ENCODE measurements around the gene IGFBP6. TPM values are rescaled to one million over a fixed set of nuclear protein-coding genes. Genes with fewer than 3 reads are reported as not detected.
A peak's percentile ranks its signal among the peaks of the same experiment; 100 is the strongest.

The IGFBP6 gene
- total RNA-seq (2014; rRNA removed; shearing (Covaris generic)) = 265 and 375 TPM in 2 replicates

- peak; percentile 66 for DNase-seq (ENCODE audit: low spot score)
These were observed at the start of gene IGFBP6 for GRCh38 chr12:53097564-53098353. TSS of gene IGFBP6 (plus strand) at chr12:53097667. CDS start at chr12:53097718, 51 bp downstream.

GRCh38 chr12:53048033-53048779, 49.3 kb upstream of the IGFBP6 start:
- peak; percentile 89 for DNase-seq (ENCODE audit: low spot score)

DNA sequence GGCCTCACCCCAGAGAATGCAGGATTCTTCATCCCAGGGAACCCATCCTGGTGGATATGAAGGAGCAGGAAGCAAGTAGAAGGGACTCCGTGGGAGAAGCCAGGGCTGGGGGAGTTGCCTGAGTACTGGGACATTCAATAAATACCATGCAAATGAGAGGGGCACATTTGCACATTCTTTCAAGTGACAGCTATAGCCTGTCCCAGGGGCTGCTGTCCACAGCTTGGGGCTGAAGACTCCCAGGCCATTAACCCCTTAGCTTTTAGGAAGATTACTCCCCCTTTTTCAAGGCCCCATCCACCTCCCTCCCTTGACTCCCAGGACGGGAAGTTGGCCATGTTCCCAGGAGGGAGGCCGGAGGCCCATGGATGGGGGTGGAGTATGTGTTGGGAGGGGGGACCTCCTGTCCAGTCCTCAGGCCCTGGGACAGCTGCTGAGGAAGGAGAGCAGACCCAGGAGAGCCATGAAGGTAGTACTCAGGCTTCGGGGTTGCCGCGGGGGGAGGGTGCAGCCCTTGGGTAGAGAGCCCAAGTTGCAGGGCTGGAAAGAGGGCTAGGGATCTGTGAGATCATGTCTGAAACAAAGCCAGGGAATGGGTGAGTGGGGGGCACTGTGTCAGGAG, 48.6 kb upstream of the IGFBP6 start:
- peak; percentile 58 for DNase-seq (ENCODE audit: low spot score)

- DNase-seq (ENCODE audit: low spot score) = peak; percentile 75
These were observed 47.7 kb upstream of the IGFBP6 start, which contains the start of gene TNS2 for GRCh38 chr12:53049571-53050318. TSS of gene TNS2 (plus strand) at chr12:53050065. CDS start at chr12:53050186, 121 bp downstream.

DNA sequence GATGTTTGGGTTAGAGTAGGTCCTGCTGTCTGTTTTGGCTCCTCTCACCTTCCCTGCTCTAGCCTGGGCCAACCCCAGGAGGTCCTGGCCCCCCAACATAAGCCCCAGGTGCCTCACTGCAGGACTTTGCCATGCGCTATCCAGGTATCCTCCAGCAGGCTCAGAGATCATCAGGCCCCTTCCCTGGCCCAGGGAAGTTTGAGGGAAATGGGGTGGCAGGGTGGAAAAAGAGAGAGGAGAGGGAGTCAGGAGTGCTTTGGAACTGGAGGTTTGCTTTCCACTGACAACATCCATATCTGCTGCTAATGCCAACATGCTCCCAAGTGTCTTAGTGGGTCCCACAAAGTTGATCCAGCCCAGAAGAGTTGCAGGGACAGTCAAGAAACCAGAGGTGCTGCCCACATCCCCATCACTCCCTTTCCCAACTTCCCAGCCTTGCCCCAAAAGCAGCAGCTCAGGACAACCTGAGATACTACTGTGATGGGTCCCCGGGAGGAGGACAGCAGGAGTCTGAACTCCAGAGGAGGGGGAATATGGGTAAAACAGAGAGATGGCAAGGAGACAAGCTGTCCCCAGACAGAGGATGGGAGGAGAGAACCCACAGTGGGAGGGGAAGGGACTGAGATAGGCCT, 46.9 kb upstream of the IGFBP6 start:
- DNase-seq (ENCODE audit: low spot score) = no peak

GRCh38 chr12:53051058-53051880, 46.2 kb upstream of the IGFBP6 start:
- DNase-seq (ENCODE audit: low spot score) = no peak

DNA sequence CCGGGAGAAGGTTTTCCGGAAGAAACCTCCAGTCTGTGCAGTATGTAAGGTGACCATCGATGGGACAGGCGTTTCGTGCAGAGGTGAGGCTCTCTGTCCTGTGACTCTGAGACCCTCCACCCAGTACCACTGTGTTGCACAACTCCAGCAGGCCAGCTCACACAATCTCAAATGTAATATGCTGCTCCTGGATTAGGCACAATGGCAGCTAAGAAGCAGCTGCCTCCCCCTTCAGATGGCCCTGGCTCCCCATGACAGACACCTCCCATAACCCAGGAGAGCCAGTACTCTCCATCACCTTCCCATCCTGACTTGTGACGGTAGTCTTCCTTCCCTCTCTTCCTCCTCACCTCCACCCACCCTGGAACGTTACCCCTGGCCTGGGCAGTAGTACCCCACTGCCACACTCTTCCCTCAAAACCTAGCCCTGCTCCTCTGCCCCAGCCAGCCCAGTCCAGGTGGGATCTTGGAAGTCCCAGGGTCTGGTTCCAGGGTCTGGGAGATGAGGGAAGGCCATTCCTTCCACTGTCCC, 45.5 kb upstream of the IGFBP6 start:
- no peak for DNase-seq (ENCODE audit: low spot score)

DNA sequence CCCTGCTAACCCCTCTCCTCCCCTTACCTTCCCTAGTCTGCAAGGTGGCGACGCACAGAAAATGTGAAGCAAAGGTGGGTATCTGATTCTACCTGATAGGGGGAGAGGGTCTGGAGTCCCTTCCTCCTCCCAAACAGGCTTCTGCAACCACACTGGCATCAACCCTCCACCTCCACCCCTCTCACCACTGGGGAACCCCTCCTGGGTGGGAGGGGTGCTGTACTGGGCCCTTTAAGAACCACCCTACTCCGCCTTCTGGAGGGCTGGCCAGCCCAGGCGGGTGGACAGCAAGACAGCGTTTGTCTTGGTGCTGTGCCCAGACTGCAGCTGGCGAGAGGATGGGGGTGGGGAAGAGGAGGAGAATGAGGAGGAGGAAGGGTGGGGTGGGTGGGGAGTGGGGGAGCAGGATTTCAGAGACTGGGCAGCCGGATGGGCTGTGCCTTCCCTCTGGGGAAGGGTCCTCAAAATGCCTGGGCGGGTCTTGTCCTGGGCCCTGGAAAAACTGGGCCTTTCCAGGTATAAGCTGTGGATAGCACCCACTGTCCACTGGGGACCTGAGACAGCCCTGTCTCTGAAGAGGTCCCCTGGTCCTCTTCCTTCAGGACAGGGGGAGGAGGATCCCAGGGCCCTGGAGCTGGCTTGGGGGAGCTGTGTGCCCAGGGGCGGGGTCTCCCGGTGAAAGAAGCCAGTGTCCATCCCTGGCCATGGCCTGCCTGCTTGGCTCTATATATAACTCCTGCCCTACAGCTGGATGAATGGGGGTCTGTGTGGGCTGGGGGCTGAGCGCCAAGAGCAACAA, 44.8 kb upstream of the IGFBP6 start:
- DNase-seq (ENCODE audit: low spot score) = peak; percentile 73

- no peak for DNase-seq (ENCODE audit: low spot score)
These were observed 44.0 kb upstream of the IGFBP6 start for GRCh38 chr12:53053218-53054111.

- DNase-seq (ENCODE audit: low spot score) = no peak
These were observed 43.2 kb upstream of the IGFBP6 start for GRCh38 chr12:53054112-53054878.

GRCh38 chr12:53055471-53056266, 41.8 kb upstream of the IGFBP6 start:
- DNase-seq (ENCODE audit: low spot score) = no peak

GRCh38 chr12:53056296-53056695, 41.2 kb upstream of the IGFBP6 start:
- no peak for DNase-seq (ENCODE audit: low spot score)

- DNase-seq (ENCODE audit: low spot score) = no peak
These were observed 40.6 kb upstream of the IGFBP6 start for GRCh38 chr12:53056901-53057300.

DNA sequence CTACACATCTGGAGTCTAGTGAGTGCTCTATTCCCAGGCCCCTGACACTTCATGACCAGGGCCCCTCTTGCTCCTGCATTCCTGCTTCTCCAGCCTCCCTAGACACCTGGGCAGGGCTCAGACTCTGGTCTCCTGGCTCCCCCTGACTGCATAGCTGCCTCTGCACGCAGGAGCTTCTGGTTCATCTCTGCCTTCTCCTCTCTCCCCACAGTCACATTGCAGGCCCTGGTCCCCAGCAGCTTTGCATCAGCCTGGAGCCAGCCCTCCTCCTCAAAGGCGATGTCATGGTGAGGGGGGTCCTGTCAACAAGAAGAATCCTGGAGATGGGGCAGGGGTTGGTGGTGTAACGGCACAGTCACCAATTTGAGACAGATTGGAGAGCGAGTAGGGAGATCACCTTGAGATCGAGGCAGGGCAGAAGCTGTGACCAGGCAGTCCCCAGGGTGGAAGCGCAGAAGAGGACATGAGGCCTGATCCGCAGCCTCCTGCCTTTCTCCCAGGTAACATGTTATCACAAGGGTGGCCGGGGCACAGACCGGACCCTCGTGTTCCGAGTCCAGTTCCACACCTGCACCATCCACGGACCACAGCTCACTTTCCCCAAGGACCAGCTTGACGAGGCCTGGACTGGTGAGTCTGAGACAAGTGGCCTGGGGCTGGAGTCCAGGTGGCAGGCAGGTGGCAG, 39.5 kb upstream of the IGFBP6 start:
- DNase-seq (ENCODE audit: low spot score) = no peak

DNA sequence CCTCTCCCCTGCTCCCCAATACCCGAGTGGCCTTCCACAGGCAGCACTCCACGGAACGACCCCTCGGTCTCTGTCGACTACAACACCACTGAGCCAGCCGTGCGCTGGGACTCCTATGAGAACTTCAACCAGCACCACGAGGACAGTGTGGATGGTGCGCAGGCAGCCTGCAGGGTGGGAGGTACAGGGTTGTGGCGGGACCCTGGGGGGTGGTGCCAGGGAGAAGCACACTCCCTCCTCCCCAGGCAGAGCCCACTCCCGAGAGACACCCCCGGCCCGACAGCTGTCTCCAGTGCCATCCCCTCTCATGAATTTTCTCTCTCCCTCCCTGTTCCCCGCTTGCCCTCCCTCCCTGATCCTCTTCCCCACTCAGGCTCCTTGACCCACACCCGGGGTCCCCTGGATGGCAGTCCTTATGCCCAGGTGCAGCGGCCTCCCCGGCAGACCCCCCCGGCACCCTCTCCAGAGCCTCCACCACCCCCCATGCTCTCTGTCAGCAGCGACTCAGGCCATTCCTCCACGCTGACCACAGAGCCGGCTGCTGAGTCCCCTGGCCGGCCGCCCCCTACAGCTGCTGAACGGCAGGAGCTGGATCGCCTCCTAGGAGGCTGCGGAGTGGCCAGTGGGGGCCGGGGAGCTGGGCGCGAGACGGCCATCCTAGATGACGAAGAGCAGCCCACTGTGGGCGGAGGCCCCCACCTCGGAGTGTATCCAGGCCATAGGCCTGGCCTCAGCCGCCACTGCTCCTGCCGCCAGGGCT, 38.6 kb upstream of the IGFBP6 start:
- DNase-seq (ENCODE audit: low spot score) = no peak
